Pancreas (tissue), 10 donors: Measurements from ENCODE around the gene OBP2B. TPM values are rescaled to one million over a fixed set of nuclear protein-coding genes. Genes with fewer than 3 reads are reported as not detected.

Source experiments
- ATAC-seq, 4 donors: fragments of 200-7000 bp; cut with Tn5 transposase; one replicate each; pipeline versions ENCODE4 v1.8.0 to v1.9.1; 2020; ENCODE audit warnings: mild to moderate bottlenecking in 4 of 4, moderate library complexity in 4 of 4
- DNase-seq, 6 donors: peaks; one replicate each; pipeline ENCODE4 v3.0.0-alpha.2; 2020
- FAIRE-seq: peaks from 2 replicates; lab custom pipeline; 2012; peaks lifted over from hg19 to GRCh38; lab: Jason Lieb, UNC
- H3K27ac ChIP-seq, 4 donors: fragments of 200-600 bp; sonication (generic); 1 replicate in 3 of 4; 2 replicates in 1 of 4; pipeline versions ENCODE4 v1.5.0 to v1.8.0; 2020
- H3K27me3 ChIP-seq, 4 donors: fragments of 200-600 bp; one replicate each; pipeline ENCODE4 v1.8.0; 2021
- H3K36me3 ChIP-seq, 3 donors: fragments of 200-600 bp; sonication (generic) in 1 of 3; one replicate each; pipeline versions ENCODE4 v1.5.0 to v1.8.0; 2020 to 2021
- H3K4me1 ChIP-seq, 3 donors: fragments of 200-600 bp; one replicate each; pipeline ENCODE4 v1.8.0; 2021
- H3K4me3 ChIP-seq, 4 donors: fragments of 200-600 bp; sonication (generic) in 2 of 4; one replicate each; pipeline versions ENCODE4 v1.5.0 to v1.8.0; 2020 to 2021
- H3K9me3 ChIP-seq, 4 donors: fragments of 200-600 bp; one replicate each; pipeline ENCODE4 v1.8.0; 2021
- WGBS, 2 donors: extraction: QIAGEN DNeasy Blood & Tissue Kit; methylation state at CpG; one replicate each; pipeline ENCODE4 v1.1.7; 2013; 5-methylcytosine and 5-hydroxymethylcytosine counted together
- intact Hi-C, 3 donors: fragments of 100-400 bp; cut with DNase I; formaldehyde crosslinking; loops; one replicate each; pipeline versions ENCODE4 v1.11.1 to v1.14.2; 2022
- polyA plus RNA-seq, 2 donors: library from polyadenylated mRNA; stranded (reverse); fragments of 200-250 nt; gene quantifications; one replicate each; pipeline ENCODE4 v1.2.3, GENCODE V29; 2013
- total RNA-seq, 6 donors: library from RNA; stranded (reverse); fragmentation: NEBNext Ultra II Directional in 4 of 6; extraction: Animal tissue kit (Norgen Biotek cat#: 25700) in 4 of 6; gene quantifications; one replicate each; pipeline versions ENCODE4 v1.2.1 to v1.2.4, GENCODE V29; 2021 to 2023
- TF ChIP-seq, protein P1 (sequence below), 4 donors: fragments of 200-600 bp; sonication (generic) in 3 of 4; IDR thresholded peaks; one replicate each; pipeline versions ENCODE4 v1.5.0 to v1.8.0; 2021; ENCODE audit warnings: antibody characterized with exemption in 4 of 4
- donor health status: healthy with polysubstance abuse.
- donor health status: DM: no; HTN: no; CAD: no; lungs with moderate emphysema.
- donor health status: DM: no; HTN: no; CAD: no.
- donor health status: control.
- donor health status: control.
- donor health status: Bipolar disorder and iron deficiency.
- donor health status: DM: yes; HTN: yes; CAD: no.
- donor health status: DM: no; HTN: no; CAD: no.
- donor health status: DM: no; HTN: no; CAD: no.
- donor health status: DM: yes; HTN: yes; CAD: no.

Gene OBP2B
- total and polyA plus RNA-seq, 8 donors: not detected

- Histone ChIP-seq H3K4me1 (no peaks in the 10 kb centered on the region), H3K4me3 (no peak overlapping the region), H3K36me3 (no peaks in the 10 kb centered on the region), H3K27ac (no peak overlapping the region), H3K27me3 (no peaks in the 10 kb centered on the region), H3K9me3 (no peaks in the 10 kb centered on the region)
- ATAC-seq: no peak
- no peak for DNase-seq
- WGBS, 2 donors: 68% methylated on average over 17 of the region's 17 CpGs
- TF ChIP-seq, protein P1, sequence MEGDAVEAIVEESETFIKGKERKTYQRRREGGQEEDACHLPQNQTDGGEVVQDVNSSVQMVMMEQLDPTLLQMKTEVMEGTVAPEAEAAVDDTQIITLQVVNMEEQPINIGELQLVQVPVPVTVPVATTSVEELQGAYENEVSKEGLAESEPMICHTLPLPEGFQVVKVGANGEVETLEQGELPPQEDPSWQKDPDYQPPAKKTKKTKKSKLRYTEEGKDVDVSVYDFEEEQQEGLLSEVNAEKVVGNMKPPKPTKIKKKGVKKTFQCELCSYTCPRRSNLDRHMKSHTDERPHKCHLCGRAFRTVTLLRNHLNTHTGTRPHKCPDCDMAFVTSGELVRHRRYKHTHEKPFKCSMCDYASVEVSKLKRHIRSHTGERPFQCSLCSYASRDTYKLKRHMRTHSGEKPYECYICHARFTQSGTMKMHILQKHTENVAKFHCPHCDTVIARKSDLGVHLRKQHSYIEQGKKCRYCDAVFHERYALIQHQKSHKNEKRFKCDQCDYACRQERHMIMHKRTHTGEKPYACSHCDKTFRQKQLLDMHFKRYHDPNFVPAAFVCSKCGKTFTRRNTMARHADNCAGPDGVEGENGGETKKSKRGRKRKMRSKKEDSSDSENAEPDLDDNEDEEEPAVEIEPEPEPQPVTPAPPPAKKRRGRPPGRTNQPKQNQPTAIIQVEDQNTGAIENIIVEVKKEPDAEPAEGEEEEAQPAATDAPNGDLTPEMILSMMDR (IDR thresholded peaks at IDR 0.05): no peak
- intact Hi-C loops: no loop called here
- no peak for FAIRE-seq
These were observed 4.6 kb downstream of the OBP2B start for GRCh38 chr9:133204335-133204992.

- TF ChIP-seq, protein P1 (IDR thresholded peaks at IDR 0.05): no peak
- WGBS, 2 donors: 53 to 63% methylated on average over 10 of the region's 10 CpGs
- H3K27me3 ChIP-seq: no peaks in the 10 kb centered on the region
These were observed 5.5 kb downstream of the OBP2B start for GRCh38 chr9:133203506-133204075.

DNA sequence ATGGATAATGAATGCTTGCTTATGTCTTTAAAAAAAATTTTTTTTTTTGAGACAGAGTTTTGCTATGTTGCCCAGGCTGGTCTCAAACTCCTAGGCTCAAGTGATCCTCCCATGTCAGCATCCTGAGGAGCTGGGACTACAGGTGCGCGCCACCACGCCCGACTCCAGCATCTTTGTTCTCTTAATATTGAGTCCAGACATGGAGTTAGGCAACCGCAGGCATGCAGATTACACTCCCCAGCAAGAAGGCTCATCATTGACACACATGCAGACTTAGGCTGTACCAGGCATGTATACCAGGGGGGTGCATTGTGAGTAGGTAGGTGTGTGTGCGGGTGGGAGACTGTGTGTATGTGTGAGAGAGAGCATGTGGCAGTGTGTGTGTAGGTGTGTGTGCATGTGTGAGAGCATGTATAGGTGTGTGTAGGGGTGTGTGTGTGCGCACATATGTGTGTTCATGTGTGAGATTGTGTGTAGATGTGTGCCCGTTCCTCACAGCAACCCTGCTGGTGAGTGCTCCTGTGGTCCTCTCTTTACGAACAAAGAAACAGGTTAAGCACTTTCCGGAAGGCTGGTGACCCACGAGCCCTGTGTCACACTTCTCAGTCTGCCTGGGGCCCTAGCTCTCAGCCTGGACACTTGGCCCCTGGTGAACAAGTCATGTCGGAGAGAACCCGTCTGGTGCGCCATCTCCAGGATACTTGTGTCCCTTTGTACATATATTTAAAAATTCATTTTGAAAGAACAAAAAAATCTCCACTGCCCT, 6.2 kb downstream of the OBP2B start:
- no peak for DNase-seq
- no peak overlapping the region for H3K27ac ChIP-seq
- TF ChIP-seq, protein P1 (IDR thresholded peaks at IDR 0.05): no peak
- no peaks in the 10 kb centered on the region for H3K36me3 ChIP-seq
- no peaks in the 10 kb centered on the region for H3K4me1 ChIP-seq
- H3K27me3 ChIP-seq: no peaks in the 10 kb centered on the region
- ATAC-seq: no peak
- intact Hi-C loops: no loop called here
- no peak for FAIRE-seq
- H3K4me3 ChIP-seq: no peak overlapping the region
- H3K9me3 ChIP-seq: no peaks in the 10 kb centered on the region
- 74 to 81% methylated on average over 14 of the region's 14 CpGs for WGBS, 2 donors

More at GRCh38 chr9:133203506-133204075, 5.5 kb downstream of the OBP2B start:
- ATAC-seq: no peak
- FAIRE-seq: no peak
- Histone ChIP-seq H3K36me3 (no peaks in the 10 kb centered on the region), H3K27ac (no peak overlapping the region), H3K4me1 (no peaks in the 10 kb centered on the region), H3K4me3 (no peak overlapping the region), H3K9me3 (no peaks in the 10 kb centered on the region)
- intact Hi-C loops: no loop called here
- no peak for DNase-seq

DNA sequence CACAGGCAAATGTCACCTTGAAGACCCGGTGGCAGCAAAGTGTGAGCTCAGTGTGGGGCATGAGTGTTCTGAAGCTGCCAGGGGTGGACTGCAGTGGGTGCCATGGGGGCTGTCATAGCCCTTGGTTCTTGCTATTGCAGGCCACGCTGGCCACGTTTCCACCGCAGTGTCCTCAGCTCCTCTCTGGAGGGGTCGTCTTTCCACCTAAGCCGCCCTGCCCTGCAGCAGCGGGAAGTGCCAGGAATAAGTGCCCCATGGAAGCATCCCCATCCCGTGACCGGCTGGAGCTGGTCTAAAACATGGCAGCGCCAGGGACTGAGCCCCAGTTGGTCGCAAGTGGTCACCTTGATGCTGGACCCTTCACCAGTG, 6.9 kb downstream of the OBP2B start:
- ATAC-seq (no peak), DNase-seq (no peak), FAIRE-seq (no peak)
- 66 to 70% methylated on average over 11 of the region's 11 CpGs for WGBS, 2 donors
- Histone ChIP-seq H3K4me1 (no peaks in the 10 kb centered on the region), H3K27ac (no peak overlapping the region), H3K4me3 (no peak overlapping the region), H3K27me3 (no peaks in the 10 kb centered on the region), H3K36me3 (no peaks in the 10 kb centered on the region), H3K9me3 (no peaks in the 10 kb centered on the region)
- intact Hi-C loops: no loop called here
- TF ChIP-seq, protein P1 (IDR thresholded peaks at IDR 0.05): no peak
